ENCODE results near the gene KPNA4. TPM values are rescaled to one million over a fixed set of nuclear protein-coding genes. Genes with fewer than 3 reads are reported as not detected.
"Not testable (repeated sequence)": the region's sequence is repeated elsewhere in the genome, so short reads cannot be mapped to it uniquely, and the experiment has no call there.

KPNA4 gene
- total RNA-seq, 1 donor = 46.0 TPM

- TF ChIP-seq, protein P1, sequence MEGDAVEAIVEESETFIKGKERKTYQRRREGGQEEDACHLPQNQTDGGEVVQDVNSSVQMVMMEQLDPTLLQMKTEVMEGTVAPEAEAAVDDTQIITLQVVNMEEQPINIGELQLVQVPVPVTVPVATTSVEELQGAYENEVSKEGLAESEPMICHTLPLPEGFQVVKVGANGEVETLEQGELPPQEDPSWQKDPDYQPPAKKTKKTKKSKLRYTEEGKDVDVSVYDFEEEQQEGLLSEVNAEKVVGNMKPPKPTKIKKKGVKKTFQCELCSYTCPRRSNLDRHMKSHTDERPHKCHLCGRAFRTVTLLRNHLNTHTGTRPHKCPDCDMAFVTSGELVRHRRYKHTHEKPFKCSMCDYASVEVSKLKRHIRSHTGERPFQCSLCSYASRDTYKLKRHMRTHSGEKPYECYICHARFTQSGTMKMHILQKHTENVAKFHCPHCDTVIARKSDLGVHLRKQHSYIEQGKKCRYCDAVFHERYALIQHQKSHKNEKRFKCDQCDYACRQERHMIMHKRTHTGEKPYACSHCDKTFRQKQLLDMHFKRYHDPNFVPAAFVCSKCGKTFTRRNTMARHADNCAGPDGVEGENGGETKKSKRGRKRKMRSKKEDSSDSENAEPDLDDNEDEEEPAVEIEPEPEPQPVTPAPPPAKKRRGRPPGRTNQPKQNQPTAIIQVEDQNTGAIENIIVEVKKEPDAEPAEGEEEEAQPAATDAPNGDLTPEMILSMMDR (IDR thresholded peaks at IDR 0.05; ENCODE audit: insufficient read depth, low read length) = no peak
- no peak overlapping the region for H3K4me3 ChIP-seq (ENCODE audit: low read depth, low read length)
- no peak for DNase-seq (ENCODE audit: low read depth)
Measured at GRCh38 chr3:160574636-160575035, 9.3 kb upstream of the KPNA4 start.

DNA sequence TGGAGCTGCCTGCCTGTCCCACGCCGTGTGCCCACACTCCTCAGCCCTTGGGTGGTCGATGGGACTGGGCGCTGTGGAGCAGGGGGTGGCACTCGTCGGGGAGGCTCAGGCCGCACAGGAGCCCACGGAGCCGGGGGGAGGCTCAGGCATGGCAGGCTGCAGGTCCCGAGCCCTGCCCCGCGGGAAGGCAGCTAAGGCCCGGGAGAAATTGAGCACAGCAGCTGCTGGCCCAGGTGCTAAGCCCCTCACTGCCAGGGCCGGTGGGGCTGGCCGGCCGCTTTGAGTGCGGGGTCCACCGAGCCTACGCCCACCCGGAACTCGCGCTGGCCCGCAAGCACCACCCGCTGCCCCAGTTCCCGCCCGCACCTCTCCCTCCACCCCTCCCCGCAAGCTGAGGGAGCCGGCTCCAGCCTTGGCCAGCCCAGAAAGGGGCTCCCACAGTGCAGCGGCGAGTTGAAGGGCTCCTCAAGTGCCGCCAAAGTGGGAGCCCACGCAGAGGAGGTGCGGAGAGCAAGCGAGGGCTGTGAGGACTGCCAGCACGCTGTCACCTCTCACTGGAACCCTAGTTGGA, 8.7 kb upstream of the KPNA4 start:
- not testable (repeated sequence) for H3K4me3 ChIP-seq (ENCODE audit: low read depth, low read length); DNase-seq (ENCODE audit: low read depth)

DNA sequence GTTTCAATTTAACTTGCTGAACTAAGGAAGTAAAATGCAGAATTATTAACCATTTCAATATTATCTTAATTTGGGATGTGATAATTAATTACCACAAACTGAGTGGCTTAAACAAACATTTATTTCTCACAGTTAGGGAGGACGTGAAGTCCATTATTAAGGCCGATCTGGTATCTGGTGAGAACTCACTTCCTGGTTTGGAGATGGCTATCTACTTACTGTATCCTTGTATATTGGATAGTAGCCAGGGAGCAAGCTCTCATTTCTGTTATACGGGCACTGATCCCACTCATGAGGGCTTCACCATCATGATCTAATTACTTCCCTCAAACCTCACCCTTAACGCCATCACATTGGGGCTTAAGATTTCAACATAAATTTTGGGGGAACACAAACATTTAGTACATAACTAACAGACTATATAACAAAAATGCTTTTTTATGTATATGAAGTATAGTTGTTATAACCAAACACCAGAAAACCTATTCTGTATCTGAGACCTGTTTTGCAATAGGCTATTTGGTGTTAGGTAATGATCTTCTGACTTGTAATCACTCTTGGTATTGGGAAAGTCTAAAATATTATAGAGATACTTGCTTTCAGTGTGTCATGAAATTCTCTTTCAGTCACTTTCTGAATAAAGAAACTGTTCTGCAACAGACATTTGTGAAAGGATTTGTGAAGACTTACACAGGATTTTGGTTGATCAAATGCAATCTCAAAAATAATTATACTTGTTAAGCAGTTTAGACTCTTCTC, 4.7 kb upstream of the KPNA4 start:
- no peak for DNase-seq (ENCODE audit: low read depth)
- TF ChIP-seq, protein P1 (IDR thresholded peaks at IDR 0.05; ENCODE audit: insufficient read depth, low read length) = no peak
- no peak overlapping the region for H3K4me3 ChIP-seq (ENCODE audit: low read depth, low read length)

DNA sequence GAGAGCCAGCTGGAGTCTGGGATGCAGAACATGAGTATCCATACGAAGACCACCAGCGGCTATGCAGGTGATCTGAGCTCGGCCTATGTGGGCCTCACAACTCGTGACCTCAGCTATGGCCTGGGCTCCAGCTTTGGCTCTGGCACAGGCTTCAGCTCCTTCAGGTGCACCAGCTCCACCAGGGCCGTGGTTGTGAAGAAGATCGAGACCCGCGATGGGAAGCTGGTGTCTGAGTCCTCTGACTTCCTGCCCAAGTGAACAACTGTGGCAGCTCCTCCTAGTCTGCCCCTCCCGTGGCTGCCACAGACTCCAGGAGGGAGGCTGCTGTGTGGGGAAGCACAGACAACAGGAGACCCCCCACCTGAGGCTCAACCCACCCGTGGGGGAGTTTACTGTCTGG, 3.6 kb upstream of the KPNA4 start:
- no peak overlapping the region for H3K4me3 ChIP-seq (ENCODE audit: low read depth, low read length)
- TF ChIP-seq, protein P1 (IDR thresholded peaks at IDR 0.05; ENCODE audit: insufficient read depth, low read length) = no peak
- DNase-seq (ENCODE audit: low read depth) = no peak

DNA sequence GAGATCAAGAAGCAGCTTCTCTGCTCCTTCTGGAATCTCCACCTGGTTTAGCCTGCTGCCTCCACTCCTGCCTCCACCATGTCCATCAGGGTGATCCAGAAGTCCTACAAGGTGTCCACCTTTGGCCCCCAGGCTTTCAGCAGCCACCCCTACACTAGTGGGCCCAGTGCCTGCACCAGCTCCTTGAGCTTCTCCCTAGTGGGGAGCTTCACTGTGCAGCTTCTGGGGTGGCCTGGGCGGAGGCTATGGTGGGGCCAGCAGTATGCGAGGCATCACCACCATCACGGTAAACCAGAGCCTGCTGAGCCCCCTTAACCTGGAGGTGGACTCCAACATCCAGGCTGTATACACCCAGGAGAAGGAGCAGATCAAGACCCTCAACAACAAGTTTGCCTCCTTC, 2.4 kb upstream of the KPNA4 start:
- no peak overlapping the region for H3K4me3 ChIP-seq (ENCODE audit: low read depth, low read length)
- no peak for DNase-seq (ENCODE audit: low read depth)
- TF ChIP-seq, protein P1 (IDR thresholded peaks at IDR 0.05; ENCODE audit: insufficient read depth, low read length) = no peak

DNA sequence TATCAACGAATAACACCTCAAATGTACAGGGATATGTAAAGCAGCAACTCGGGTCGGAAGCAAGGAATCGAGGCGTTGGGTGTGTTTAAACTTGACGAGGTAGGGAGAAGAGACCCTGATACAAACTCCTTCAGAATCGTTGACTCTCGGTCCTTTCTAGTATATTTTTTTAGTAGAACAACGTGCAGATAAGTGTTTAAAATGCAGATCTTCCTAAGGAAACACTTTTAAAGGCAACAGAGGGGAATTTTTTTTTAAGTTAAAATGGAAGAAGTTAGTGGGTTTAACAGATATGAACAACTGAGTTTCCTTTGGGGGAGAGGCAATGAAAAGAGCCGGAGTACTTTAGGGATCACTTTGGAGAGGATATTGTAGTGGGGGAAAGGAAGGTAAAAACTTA, 1.1 kb upstream of the KPNA4 start:
- TF ChIP-seq, protein P1 (IDR thresholded peaks at IDR 0.05; ENCODE audit: insufficient read depth, low read length) = no peak
- H3K4me3 ChIP-seq (ENCODE audit: low read depth, low read length) = peak overlapping the region; percentile 92
- DNase-seq (ENCODE audit: low read depth) = no peak

DNA sequence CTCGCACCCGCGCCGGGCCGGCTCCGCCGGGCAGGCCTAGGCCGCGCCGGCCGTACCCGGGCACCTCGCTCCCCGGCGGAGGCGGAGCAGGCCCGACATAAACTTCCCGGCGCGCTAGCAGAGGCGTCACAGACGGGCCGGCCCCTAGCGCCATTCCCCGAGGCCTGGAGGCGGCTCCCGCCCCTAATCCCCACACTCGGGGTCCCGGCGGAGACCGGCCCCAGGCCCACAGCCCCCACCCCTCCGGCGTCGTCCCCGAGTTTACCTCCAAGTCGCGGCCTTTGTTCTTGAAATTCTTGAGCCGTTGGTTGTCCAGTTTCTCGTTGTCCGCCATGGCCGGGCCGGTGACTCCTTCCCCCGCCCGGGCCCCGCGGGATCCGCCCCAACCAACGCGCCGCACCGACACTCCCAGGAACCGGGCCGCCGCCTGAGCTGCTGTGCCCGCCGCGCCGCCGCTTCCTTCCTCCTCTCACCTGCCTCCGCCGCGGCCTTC, 376 bp downstream of the KPNA4 start:
- peak overlapping the region; percentile 82 for H3K4me3 ChIP-seq (ENCODE audit: low read depth, low read length)
- DNase-seq (ENCODE audit: low read depth) = peak; percentile 47
- TF ChIP-seq, protein P1 (IDR thresholded peaks at IDR 0.05; ENCODE audit: insufficient read depth, low read length) = no peak

All from fibroblast of the aortic adventitia (primary cell).